Activated effector memory CD4-positive, alpha-beta T cell treated with anti-CD3 and anti-CD28 coated beads, Interleukin-2, amount 50 U/mL, for 16 hours (primary cell): ENCODE results near the gene TYW3.
"Not testable (repeated sequence)": the region's sequence is repeated elsewhere in the genome, so short reads cannot be mapped to it uniquely, and the experiment has no call there.

Experiments used
- DNase-seq: peaks from one replicate; pipeline ENCODE4 v3.0.0-alpha.2; 2020

The TYW3 gene

GRCh38 chr1:74732071-74732946 lies 643 bp upstream of the TYW3 start:
- DNase-seq, result peak; percentile 66

DNA sequence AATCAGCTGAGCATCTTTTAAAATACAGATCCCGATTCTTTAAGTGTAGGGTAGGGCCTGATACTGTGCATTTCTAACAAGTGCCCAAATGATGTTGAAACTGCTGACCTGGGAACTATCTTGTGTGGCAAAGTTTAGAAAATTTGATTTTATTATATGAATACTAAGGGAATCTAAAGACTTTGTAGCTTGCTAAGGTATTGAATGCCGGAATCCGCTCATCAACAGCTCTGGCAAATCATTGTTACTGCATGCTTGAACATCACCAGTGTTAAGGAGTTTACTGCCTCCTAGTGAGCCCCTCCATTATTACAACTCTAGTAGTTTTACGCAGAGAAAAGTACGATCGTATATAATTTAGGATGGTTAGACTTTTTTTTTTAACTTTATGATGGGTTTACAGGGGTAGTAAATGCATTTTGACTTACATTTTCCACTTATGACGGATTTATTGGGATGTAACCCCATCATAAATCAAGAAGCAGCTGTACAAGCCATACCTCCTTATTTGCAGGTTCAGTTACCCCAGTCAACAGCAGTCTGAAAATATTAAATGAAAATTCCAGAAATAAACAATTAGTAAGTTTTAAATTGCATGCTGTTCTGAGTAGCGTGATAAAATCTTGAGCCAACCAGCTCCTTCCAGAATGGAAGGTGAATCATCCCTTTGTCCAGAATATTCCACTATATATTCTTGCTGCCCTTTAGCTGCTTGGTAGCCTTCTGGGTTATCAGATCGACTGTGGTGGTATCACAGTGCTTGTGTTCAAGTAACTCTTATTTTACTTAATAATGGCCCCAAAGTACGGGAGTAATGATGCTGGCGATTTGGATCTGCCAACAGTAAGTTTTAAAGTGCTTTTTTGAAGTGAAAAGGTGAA lies 892 bp downstream of the TYW3 start:
- DNase-seq, result no peak

GRCh38 chr1:74737333-74737732 lies 4.4 kb downstream of the TYW3 start:
- DNase-seq, result no peak

DNA sequence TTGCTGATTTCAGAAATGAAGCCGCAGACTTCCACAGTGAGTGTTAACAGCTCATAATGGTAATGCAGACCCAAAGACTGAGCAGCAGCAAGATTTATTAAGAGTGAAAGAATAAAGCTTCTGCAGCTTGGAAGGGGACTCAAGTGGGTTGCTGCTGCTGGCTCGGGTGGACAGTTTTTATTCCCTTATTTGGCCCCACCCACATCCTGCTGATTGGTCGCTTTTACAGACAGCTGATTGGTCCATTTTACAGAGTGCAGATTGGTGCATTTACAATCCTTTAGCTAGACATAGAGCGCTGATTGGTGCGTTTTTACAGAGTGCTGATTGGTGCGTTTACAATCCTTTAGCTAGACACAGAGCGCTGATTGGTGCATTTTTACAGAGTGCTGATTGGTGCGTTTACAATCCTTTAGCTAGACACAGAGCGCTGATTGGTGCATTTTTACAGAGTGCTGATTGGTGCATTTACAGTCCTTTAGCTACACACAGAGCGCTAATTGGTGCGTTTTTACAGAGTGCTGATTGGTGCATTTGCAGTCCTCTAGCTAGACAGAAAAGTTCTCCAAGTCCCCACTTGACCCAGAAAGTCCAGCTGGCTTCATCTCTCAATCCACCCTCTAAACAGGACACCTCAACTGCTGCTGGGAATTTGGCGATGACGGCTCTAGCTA lies 7.5 kb downstream of the TYW3 start:
- not testable (repeated sequence) for DNase-seq

DNA sequence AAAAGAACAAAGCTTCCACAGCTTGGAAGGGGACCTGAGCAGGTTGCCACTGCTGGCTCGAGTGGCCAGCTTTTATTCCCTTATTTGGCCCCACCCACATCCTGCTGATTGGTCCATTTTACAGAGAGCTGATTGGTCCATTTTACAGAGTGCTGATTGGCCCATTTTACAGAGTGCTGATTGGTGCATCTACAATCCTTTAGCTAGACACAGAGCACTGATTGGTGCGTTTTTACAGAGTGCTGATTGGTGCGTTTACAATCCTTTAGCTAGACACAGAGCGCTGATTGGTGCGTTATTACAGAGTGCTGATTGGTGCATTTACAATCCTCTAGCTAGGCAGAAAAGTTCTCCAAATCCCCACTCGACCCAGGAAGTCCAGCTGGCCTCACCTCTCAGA lies 12.3 kb downstream of the TYW3 start:
- DNase-seq, result not testable (repeated sequence)

GRCh38 chr1:74748960-74749359 lies 16.0 kb downstream of the TYW3 start:
- no peak for DNase-seq

GRCh38 chr1:74753104-74753503 lies 20.2 kb downstream of the TYW3 start:
- DNase-seq, result no peak

DNA sequence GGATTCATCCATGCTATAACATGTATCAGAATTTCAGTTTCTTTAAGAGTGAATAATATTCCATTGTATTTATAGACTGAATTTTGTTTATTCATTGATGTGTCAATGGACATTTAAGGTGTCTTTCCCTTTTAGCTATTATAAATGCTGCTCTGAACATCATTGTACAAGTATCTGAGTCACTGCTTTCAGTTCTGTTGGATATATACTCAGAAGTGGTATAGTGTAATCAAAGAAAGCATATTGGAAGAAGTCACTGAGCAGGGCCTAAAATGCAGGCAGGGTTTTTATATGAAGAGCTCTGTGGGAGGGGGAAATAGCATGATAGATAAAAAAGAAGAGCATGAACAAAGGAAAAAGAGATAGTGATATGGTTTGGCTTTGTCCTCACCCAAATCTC lies 22.5 kb downstream of the TYW3 start:
- no peak for DNase-seq

GRCh38 chr1:74756650-74757049 lies 23.7 kb downstream of the TYW3 start:
- DNase-seq, result not testable (repeated sequence)

GRCh38 chr1:74763807-74764206 lies 30.9 kb downstream of the TYW3 start:
- DNase-seq, result no peak

DNA sequence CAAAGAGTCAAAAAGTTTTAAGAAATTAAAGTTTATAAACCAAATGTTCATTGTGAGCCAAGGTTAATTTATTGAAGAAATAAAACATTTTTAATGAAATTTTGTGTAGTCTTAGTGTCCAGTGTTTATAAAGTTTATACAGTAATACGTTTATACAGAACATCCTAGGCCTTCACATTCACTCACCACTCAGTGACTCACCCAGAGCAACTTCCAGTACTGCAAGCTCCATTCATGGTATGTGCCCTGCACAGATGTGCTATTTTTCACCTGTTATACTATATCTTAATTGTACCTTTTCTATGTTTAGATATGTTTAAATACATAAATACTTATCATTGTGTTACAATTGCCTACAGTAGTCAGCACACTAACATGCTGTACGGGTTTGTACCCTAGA lies 33.6 kb downstream of the TYW3 start:
- no peak for DNase-seq

DNA sequence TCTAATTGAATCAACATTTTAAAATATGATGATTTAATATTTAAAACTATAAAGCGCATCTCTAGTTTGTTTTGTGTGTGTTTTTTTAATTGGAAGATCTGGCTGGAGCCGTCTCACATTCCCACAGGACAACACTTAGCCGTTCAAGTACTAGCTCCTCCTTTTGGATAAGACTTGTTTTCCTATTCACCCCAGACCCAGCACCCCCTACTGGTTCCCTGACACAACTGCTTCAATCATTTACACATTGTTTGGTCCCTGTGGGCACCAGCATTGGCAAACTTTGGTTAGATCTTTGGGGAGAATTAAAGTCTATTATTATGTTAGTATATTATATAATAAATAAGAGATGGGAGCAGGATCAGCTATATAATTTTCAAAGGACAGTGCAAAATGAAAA lies 34.5 kb downstream of the TYW3 start:
- no peak for DNase-seq

GRCh38 chr1:74771913-74772515 lies 39.1 kb downstream of the TYW3 start:
- DNase-seq, result no peak

- no peak for DNase-seq
These were observed 40.0 kb downstream of the TYW3 start for GRCh38 chr1:74772945-74773344.

GRCh38 chr1:74773582-74773981 lies 40.6 kb downstream of the TYW3 start:
- no peak for DNase-seq

DNA sequence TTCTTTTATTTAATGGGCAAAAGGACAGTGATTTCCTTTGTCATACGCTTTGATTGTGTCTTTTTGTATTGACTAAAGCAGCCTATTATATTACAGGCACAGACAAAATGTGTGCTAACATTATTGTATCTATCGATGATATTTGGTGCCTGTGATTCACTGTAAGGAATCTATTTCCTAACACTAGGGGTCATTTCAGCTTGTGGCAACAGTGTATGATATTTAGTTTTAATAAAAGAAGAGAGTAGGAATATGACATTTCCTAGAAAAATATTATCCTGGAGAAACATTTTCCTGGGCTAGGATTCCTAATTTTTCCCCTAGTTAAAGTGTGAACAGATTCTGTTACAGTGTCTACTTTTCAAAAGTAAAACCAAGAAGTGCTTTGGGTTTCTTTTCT lies 42.8 kb downstream of the TYW3 start:
- DNase-seq, result no peak

DNA sequence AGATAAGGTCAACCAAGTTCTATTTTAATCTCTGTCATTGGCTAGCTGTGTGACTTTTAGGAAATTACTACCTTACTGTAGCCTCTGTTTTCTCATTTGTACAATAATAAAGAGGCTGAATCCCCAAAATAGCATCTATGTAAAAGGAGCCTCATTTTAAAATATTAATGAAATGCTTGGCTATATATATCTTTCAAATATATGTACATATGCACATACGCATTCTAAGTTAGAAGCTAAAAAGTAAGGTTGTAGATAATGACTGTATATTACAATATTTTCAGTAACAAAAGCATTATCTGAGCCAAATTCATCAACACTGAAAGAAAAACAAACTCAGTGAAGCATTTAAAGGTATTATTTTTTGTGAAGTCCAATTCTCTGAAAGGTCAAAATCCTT lies 44.6 kb downstream of the TYW3 start:
- no peak for DNase-seq

DNA sequence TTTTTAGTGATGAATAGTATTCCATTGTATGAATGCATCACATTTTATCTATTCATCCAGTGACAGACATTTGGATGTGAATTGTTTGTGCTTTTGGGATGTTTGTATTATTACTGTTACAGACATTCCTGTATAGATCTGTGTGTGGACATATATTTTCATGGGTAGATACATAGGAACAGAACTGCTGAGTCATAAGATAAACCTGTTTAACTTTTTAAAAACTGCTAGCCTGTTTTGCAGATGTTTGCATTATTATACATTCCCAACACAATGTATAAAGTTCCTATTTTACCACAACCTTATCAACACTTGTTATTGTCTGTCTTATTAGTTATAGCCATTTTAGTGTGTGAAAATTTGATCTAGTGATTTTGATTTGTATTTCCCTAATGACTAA lies 46.8 kb downstream of the TYW3 start:
- DNase-seq, result no peak

DNA sequence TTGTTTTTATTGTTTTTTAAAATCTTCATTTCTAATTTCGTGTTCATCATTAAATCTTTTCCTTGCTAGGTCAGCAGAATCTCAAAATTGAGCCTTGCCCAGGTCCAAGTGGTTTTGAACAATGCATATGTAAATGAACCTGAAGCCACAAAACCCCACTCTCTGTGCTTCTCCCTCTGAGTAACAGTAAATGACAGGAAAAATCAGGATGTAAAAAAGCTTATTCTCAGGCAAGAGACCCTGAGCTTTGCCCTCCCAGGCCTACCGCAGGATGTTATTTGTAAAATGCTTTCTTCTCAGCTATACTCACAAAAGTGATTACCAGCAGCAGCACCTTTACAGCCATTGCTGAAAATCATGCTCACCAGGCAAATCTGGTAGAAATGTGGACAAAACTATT lies 47.6 kb downstream of the TYW3 start:
- DNase-seq, result no peak

GRCh38 chr1:74785944-74786343 lies 53.0 kb downstream of the TYW3 start:
- DNase-seq, result no peak

- no peak for DNase-seq
These were observed 57.5 kb downstream of the TYW3 start for GRCh38 chr1:74790453-74790852.

DNA sequence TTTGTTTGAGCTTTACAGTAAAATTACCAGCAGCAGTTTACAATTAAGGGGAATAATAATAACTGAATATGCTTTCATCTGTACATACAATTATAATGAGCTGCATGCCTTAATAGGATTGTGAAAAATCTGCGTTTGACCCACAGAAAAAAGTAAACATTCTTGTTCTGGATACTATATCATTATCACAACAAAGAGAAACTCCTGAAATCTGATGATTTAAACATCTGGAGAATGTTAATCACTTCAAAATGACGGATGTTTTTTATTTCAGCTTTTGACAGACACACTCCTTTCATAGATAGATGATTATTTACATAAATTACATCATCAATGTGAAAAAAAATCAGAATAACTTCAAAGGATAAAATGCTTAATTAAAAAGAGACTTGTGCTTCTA lies 58.5 kb downstream of the TYW3 start:
- DNase-seq, result no peak

- no peak for DNase-seq
These were observed 66.2 kb downstream of the TYW3 start for GRCh38 chr1:74799119-74799657.
